GOT3 (cell line): Measurements from ENCODE around the gene FNBP1.
A peak's percentile ranks its signal among the peaks of the same experiment; 100 is the strongest.
"Not testable (repeated sequence)": the region's sequence is repeated elsewhere in the genome, so short reads cannot be mapped to it uniquely, and the experiment has no call there.

Experiments
- DNase-seq: peaks from one replicate; lab custom pipeline; 2025; ENCODE audit warnings: mixed read lengths; lab: John Stamatoyannopoulos, UW

The FNBP1 gene

DNA sequence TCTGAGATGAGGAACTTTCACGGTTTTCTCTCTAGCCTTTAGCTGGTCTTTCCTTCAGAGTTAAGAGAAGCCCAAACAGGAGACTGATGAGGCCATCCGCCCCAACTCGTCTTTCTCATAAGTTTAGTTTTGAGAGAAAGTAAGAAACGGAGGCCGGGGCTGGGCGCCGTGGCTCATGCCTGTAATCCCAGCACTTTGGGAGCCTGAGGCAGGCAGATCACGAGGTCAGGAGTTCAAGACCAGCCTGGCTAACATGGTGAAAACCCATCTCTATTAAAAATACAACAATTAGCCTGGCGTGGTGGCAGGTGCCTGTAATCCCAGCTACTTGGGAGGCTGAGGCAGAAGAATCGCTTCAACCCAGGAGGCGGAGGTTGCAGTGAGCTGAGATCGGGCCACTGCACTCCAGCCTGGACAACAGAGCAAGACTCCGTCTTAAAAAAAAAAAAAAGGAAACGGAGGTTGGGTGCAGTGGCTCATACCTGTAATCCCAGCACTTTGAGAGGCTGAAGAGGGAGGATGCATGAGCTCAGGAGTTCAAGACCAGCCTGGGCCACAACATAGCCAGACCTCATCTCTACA, 152.2 kb downstream of the FNBP1 start:
- DNase-seq, result not testable (repeated sequence)

DNA sequence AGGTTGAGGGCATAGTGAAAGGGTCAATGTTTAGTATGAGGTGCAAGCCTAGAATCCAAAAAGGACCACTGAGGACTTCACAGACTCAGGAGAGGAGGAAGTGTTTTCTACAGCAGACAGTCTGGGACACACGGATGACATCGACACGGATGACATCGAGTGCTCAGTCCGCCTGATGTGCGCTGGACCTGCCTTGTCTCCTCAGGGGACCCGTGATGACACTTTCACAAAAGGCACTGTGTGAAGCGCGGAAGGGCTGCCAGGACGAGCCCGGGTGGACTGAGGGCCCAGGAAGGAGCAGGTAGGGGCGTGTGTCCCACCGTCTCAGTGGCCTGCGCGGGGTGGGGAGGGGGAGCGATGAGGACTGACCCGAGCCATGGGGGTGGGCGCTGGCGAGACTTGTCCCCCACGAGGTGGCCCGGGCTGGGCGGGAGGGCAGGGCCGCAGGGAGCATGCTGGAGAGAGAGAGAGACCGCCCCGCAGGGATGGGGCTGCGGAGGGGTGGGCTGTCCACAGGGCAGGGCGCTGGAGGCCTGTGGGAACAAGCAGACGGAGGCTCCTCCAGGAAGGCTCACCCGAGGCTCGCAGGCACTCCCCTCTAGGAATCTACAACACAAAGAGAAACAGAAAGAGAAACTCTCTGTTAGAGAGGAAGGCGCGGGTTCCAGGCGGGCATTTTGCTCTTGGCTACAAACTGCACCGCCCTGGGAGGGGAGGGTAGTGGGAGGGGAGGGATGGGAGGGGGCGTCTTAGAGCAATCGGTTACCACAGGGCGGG, 152.9 kb downstream of the FNBP1 start:
- DNase-seq, result no peak

- DNase-seq, result no peak
These were observed 153.7 kb downstream of the FNBP1 start for GRCh38 chr9:129889122-129889940.

GRCh38 chr9:129888293-129889121, 154.5 kb downstream of the FNBP1 start:
- DNase-seq, result peak; percentile 31

DNA sequence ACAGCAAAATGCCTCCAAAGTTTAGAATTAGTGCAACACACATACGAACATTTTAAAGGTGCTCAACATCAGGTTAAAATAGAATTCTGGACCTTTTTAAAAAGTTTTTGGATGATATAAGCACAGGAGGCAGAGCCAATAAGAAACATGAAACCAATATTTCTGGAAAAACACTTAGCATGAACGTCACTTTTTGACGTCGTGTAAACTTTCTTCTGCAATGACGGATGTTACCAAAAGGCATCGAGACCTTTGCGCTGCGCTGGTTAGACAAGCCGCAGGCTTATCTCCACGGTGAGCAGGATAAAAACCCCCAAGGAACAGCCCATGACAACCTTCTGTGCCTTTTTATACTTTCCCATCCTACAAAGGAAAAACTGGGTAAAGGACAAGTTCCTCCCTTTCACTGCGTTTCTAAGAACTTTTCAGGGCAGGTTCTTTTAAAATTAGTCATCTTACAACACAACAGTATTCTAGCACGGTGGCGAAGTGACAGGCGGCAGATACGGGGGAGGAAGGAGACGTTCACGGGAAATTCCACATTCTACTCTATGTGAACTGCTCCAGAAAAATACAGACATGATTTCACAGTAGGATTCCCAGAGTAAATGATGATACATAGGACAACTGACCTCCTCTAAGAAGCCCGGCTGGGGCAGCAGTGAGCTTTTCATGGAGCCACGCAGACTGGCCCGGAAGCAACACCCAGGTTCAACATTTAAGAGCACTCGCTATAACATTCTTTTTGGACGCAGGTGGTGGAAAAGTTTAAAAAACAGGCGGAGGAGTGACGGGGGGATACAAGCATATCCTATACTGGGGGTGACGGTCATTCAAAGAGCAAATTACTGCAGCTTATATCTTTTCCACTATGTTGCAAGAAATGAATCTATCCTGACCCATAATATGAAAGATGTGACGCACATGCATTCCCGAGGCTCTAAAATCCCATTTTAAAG, 155.4 kb downstream of the FNBP1 start:
- no peak for DNase-seq

DNA sequence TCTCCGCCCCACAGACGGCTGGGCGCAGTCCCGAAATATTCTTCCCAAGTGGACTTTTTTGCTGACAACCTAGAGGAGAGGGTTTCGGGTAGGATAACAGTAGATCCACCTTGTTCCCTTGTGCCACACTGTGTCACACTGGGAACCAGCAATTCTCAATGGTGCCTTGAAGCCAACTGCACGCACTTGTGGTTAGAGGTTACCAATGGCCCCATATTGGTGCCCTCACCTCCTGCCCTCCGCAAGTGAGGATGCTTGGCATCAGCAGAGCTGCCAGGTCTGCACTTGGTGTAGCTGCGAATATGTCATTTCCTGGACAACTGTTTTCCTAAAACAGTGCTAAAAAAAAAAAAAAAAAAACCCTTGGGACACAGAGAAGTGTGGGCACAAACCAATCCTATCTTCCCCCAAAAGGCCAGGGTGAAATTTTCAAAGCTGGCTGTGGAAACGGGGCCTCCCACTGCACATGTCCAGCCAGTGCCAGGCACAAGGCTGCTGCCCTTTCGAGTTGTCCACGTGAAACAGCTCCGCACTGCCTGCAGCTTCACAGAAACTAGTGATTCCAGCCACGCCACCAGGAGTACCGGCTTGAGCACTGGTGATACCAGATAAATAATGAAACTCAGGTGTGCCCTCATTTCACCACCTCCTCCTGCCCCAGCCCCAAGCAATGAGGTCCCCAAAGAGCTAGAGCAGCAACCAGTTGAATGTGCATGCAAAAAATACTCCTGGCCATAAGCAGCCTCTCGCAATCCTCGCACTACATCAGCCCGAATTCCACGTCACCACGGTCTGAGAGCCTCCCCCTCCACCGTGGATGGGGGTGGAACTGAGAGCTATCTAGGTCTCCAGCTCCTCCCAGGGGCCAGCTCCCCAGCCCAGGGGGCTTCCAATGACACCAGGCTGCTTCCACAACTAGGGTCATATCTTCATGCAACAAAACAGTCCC, 156.5 kb downstream of the FNBP1 start:
- DNase-seq, result no peak

- DNase-seq, result peak; percentile 68
These were observed 157.3 kb downstream of the FNBP1 start for GRCh38 chr9:129885670-129886106.

GRCh38 chr9:129885018-129885669, 157.8 kb downstream of the FNBP1 start:
- DNase-seq, result no peak

DNA sequence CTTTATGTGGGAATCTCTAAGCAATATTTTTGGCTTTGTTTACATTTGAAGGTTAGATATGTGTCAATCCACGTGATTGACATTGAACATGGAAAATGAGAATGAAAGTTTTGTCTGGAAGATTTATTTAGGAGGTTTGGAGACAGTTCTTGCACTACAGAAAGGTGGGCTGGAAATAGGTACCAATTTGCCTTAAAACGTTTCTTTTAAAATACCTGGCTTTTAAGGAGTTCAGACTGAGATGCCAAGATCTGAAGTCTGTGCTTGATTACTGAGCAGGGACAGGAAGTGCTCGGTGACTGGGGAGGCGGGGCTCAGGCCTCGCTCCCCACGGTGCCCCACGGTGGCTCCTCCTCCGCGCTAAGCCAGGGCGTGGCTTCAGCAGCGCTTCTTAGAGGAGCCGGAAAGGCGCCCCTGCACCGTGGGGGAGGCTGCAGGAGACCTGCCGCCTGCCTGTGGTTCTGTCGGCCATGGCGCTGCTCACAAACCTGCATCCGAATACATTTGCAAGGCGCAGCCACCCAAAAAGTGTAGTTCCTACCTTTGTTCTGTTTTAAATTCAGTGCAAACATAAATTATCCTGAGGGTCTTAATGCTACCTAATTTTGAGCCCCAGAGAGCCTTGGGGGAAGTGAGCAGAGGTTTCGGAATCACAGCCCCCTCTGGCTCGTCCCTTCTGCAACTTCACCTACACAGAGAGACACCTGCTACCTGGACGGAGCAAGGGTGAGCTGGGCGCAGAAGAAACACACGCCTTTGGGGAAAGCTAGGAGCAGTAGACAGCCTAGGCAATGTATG, 158.6 kb downstream of the FNBP1 start:
- no peak for DNase-seq

GRCh38 chr9:129881547-129882324, 161.3 kb downstream of the FNBP1 start:
- no peak for DNase-seq

DNA sequence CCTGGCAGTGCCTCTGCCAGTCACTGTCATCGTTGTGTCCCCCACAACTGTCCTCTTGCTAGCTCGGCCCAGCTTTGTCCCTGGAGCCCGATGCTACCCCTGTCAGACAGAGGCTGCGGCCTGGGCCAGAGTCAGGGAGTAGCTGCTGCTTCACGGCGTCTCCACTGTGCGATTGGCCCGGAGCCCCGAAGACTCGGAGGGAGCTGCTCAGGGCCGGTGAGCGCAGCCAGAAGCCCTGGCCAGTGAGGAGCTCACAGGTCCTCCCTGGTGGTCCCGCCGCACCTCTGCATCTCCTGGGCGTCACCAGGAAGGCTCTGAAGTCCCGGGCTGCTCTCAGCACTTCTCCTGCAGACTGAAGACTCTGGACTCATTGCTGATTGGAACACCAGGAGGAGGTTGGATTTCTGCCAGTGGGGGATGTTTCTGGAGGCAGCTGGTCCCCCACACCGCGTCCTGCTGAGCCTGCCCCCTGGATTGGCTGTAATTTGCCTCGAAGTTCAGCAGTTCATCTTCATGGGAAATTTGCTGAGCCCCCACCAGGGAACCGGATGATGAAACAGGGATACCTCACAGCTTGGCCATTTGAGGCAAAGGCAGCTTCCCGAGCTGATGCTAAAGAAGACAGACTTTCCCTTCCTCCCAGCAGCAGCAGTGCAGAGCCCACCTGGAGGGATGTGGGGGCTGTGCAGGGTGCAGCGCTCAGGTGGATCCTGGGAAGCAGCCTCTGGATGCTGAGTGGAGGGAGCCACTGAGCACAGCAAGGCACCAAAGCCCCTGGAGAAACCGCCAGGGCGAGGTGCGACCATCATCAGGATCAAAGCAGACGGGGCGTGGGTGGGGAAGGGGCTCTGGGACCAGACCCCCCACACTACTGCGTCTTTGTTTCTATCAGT, 162.1 kb downstream of the FNBP1 start:
- DNase-seq, result no peak

GRCh38 chr9:129879991-129880653, 162.9 kb downstream of the FNBP1 start:
- no peak for DNase-seq

DNA sequence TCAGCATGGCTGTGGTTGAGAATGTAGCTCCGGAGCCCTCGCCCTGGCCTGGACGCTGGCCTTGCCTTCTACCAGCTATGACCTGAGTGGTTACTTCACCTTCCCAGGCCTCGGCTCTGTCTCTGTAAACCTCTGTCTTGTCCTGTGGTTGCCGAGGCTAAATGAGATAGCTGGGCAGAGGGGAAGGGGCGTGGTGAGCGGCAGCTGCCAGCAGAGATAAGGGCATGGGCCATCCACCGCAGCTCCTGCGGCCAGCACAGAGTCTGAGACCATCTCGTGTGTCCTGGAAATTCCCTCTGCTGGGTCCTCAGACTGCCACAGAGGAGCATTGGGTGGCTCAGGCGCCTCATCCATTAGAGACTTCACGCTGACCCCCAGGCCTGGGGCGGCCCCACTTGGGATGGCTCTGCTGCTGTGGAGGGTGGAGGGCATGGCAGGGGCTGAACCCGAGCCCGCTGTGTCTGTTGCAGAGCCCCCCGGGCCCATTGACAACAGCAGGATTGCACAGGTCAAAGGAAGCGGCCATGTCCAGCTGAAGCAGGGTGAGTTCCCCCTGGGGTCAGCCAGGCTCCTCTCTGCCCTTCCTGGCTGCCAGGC, 163.8 kb downstream of the FNBP1 start:
- no peak for DNase-seq

- no peak for DNase-seq
These were observed 164.7 kb downstream of the FNBP1 start for GRCh38 chr9:129878291-129878690.

- DNase-seq, result no peak
These were observed 166.2 kb downstream of the FNBP1 start for GRCh38 chr9:129876815-129877214.
